Keratinocyte (primary cell): ENCODE data around the gene MMS19.

Source experiments
- CTCF ChIP-seq, 3 experiments: IDR thresholded peaks in 1 of 3; conservative IDR thresholded peaks in 1 of 3; optimal IDR thresholded peaks in 1 of 3; 2 replicates in 2 of 3; 3 replicates in 1 of 3; pipeline versions ENCODE3 to v1.5.1; 2011; ENCODE audit warnings: low read length in 3 of 3, mild to moderate bottlenecking in 3 of 3, moderate library complexity in 2 of 3, control low read depth in 1 of 3, inconsistent platforms in 1 of 3; ENCODE audit not compliant: insufficient read depth in 2 of 3; ENCODE audit errors: extremely low read depth in 1 of 3
- EZH2 ChIP-seq: IDR thresholded peaks from one replicate; pipeline ENCODE4 v1.6.1; 2012; ENCODE audit warnings: inconsistent platforms, mild to moderate bottlenecking, low read length, moderate library complexity

- TF ChIP-seq CTCF (optimal IDR thresholded peaks at IDR 0.05 in 1 of 3, IDR thresholded peaks at IDR 0.05 in 1 of 3, conservative IDR thresholded peaks at IDR 0.05 in 1 of 3; ENCODE audit: extremely low read depth in 1 of 3, insufficient read depth in 2 of 3, low read length in 3 of 3) (no peak), EZH2 (no peak)
Measured at GRCh38 chr10:97445357-97445721, 52.9 kb downstream of the MMS19 start.
